Right cardiac atrium (tissue), 5 donors: ENCODE measurements around the gene IFT122. TPM values are rescaled to one million over a fixed set of nuclear protein-coding genes. Genes with fewer than 3 reads are reported as not detected.

ENCODE experiments used
- ATAC-seq, 2 donors: fragments of 200-7000 bp; cut with Tn5 transposase; one replicate each; pipeline versions ENCODE4 v1.8.0 to v1.9.1; 2020; ENCODE audit warnings: moderate library complexity in 2 of 2, mild to moderate bottlenecking in 1 of 2
- DNase-seq, 3 donors: peaks; one replicate each; pipeline ENCODE4 v3.0.0-alpha.2; 2020
- H3K27ac ChIP-seq: one replicate; pipeline ENCODE4 v1.5.1; 2013; ENCODE audit warnings: mild to moderate bottlenecking, low read length, control low read depth, moderate library complexity
- H3K27me3 ChIP-seq: one replicate; pipeline ENCODE4 v1.6.1; 2013; ENCODE audit not compliant: control insufficient read depth, insufficient read depth
- H3K4me1 ChIP-seq: one replicate; pipeline ENCODE4 v1.6.1; 2013; ENCODE audit warnings: low read length; ENCODE audit not compliant: control insufficient read depth, insufficient read depth
- H3K4me3 ChIP-seq: one replicate; pipeline ENCODE4 v1.5.1; 2013; ENCODE audit warnings: low read length, control low read depth
- H3K9me3 ChIP-seq: one replicate; pipeline ENCODE4 v1.6.1; 2013; ENCODE audit warnings: low read length; ENCODE audit not compliant: control insufficient read depth
- WGBS: extraction: QIAGEN DNeasy Blood & Tissue Kit; methylation state at CpG from one replicate; pipeline ENCODE4 v1.1.7; 2013; 5-methylcytosine and 5-hydroxymethylcytosine counted together
- intact Hi-C, 4 donors: fragments of 100-400 bp; cut with DNase I; formaldehyde crosslinking; loops; one replicate each; pipeline versions ENCODE4 v1.11.0 to v1.14.0; 2022 to 2023
- polyA plus RNA-seq: library from polyadenylated mRNA; stranded (reverse); fragments of 200-250 nt; gene quantifications from one replicate; pipeline ENCODE4 v1.2.3, GENCODE V29; 2013
- total RNA-seq, 4 donors: library from RNA; stranded (reverse); fragmentation: NEBNext Ultra II Directional; extraction: Animal tissue kit (Norgen Biotek cat#: 25700); gene quantifications; one replicate each; pipeline ENCODE4 v1.2.1, GENCODE V29; 2021
- donor health status: healthy with polysubstance abuse.
- donor health status: DM: no; HTN: yes; CAD: no.
- donor health status: DM: no; HTN: no; CAD: no.
- donor health status: DM: no; HTN: yes; CAD: no; lungs with severe emphysema.
- donor health status: DM: yes; HTN: yes; CAD: no.

IFT122 gene
- total and polyA plus RNA-seq, 5 donors = 17.7 to 46.4 (median 35.7) TPM

DNA sequence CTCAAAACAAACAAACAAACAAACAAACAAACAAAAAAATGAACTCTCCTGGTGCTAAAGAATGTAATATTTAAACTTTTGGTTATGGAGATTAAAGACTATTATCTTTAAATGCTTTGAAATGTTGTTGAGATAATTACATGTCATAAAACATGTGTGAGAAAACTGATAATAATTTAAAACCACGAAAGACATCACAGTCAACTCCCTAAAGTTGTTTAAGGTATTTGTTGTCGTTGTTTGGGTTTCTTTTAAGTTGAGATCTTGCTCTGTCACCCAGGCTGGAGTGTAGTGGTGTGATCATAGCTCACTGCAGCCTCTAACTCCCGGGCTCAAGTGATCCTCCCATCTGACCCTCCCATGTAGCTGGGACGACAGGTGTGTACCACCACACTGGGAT is 23.6 kb upstream of the IFT122 start:
- intact Hi-C loops = no loop called here

DNA sequence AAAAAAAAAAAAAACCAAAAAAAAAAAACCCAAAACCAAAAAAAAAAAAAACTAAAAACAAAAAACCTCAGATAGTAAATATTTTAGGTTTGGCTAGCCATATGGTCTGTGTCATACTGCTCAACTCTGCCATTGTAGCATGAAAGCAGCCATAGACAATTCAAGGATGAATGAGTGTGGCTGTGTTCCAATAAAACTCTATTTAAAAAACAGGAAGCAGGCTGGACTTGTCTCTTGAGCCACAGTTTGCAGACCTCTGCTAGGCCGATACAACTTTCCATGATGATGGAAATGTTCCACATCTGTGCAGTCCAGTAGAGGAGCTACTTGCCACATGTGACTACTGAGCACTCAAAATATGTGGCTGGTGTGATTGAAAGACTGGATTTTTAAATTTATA is 22.7 kb upstream of the IFT122 start:
- intact Hi-C loops = no loop called here
- H3K4me3 ChIP-seq = no peak overlapping the region
- no peak overlapping the region for H3K27ac ChIP-seq
- H3K9me3 ChIP-seq = no peaks in the 10 kb centered on the region
- 31% methylated on average over 1 of the region's 1 CpG for WGBS
- H3K4me1 ChIP-seq = peaks cover 5% of the 10 kb centered on the region
- ATAC-seq (peak; percentile 35 to 40), DNase-seq (no peak)
- H3K27me3 ChIP-seq = no peaks in the 10 kb centered on the region

More for the DNA sequence above, 23.6 kb upstream of the IFT122 start:
- Histone ChIP-seq H3K4me1 (peaks cover 5% of the 10 kb centered on the region), H3K27me3 (no peaks in the 10 kb centered on the region), H3K9me3 (no peaks in the 10 kb centered on the region), H3K27ac (no peak overlapping the region), H3K4me3 (no peak overlapping the region)
- no peak for DNase-seq
- WGBS = 93% methylated on average over 4 of the region's 4 CpGs
- no peak for ATAC-seq

DNA sequence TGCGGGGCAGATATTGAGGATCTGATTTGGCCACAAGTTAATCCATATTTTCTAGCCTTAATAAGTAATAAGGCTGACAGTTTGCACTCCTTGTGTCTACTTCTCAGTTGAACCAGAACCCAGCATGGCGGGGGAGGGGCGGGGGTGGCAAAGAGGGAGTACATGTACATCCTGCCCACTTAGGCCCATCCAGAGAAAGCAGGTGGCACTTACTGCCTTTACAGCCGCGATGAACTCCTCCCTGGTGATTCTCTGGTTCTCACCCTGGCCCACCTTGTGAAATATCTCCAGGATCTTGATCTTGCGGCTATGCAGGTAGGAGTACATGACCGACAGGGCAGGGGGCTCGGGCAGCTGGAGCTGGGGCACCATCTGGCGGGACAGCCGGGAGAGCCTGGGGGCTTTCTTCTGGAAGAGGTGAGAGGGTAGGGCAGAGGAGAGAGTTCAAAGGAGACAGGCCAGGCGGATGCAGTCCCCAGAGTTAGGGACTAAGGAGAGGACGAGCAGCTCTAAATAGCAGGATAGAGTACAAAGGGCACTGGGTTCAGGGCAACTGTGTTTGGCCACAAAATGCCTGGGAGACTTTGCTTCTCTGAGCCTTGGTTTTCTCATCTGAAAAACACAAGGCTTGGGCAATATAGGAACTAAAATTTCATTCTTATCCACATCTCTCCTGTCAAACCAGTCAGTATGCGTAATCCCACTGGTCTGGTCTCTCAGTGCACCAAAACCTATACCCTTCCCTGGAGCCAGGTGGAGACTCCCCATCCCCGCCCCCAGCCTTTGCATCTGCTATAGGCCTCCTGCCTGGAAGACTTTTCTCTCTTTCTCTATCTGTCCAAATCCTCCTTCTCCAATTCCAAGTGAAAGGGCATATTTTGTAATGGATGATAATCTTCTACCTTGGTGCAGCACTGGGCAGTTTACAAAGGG is 21.7 kb upstream of the IFT122 start:
- no peaks in the 10 kb centered on the region for H3K27me3 ChIP-seq
- no peak for DNase-seq
- no peak overlapping the region for H3K4me3 ChIP-seq
- intact Hi-C loops = no loop called here
- H3K9me3 ChIP-seq = no peaks in the 10 kb centered on the region
- no peak for ATAC-seq
- peaks cover 2% of the 10 kb centered on the region for H3K4me1 ChIP-seq
- no peak overlapping the region for H3K27ac ChIP-seq
- WGBS = 88% methylated on average over 14 of the region's 14 CpGs

DNA sequence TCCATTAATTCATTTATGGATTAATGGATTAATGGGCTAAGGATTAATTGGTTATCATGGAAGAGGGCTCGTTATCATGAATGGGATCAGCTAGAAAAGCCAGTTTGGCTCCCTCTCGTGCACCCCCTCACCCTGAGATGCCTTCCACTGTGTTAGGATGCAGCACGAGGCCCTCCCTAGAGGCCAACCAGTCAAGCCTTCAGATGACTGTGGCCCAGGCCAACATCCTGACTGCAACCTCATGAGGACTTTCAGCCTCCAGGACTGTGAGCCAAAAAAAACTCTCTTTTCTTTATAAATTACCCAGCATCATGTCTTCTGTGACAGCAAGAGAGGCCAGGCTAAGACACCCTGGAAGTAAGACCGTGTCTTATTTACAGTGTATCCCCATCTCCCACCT is 20.5 kb upstream of the IFT122 start:
- WGBS = 66% methylated on average over 4 of the region's 4 CpGs
- DNase-seq (no peak), ATAC-seq (no peak)
- H3K4me1 ChIP-seq = peaks cover 2% of the 10 kb centered on the region
- no peak overlapping the region for H3K4me3 ChIP-seq
- H3K27ac ChIP-seq = no peak overlapping the region
- no peaks in the 10 kb centered on the region for H3K9me3 ChIP-seq
- no peaks in the 10 kb centered on the region for H3K27me3 ChIP-seq
- intact Hi-C loops = no loop called here

DNA sequence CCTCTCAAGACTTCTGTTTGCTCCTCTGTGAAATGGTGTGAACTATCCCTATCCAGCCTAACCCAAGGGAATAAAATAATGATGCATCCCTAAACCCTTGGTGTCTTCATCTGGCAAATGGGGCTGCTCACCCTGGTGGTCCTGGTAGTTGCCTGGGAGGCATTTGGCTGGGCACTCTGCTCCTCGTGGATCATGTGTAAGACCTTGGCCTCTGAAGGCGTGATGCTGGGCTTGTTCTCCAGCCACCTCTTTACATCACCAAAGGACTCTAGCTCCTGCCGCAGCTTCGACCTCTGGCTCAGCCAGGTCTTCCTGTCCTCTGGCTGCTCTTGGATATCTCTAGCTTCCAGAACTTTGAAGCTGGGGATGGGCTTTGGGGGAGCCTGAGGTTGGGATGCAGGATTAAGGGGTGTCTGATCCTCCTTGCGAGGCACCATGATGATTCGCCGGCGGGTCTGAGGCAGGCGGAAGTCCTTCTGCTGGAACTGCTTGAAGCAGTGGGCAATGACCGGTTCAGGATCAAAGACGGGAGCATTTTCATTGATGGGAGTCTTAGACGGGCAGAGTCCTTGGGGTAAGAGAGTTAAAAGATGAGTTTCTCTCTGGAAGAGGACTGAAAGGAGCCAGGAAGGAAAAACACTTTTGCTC is 18.7 kb upstream of the IFT122 start:
- Histone ChIP-seq H3K27me3 (no peaks in the 10 kb centered on the region), H3K4me3 (no peak overlapping the region), H3K4me1 (peaks cover 2% of the 10 kb centered on the region), H3K9me3 (no peaks in the 10 kb centered on the region), H3K27ac (no peak overlapping the region)
- DNase-seq (no peak), ATAC-seq (no peak)
- intact Hi-C loops = no loop called here
- WGBS = 94% methylated on average over 12 of the region's 12 CpGs

DNA sequence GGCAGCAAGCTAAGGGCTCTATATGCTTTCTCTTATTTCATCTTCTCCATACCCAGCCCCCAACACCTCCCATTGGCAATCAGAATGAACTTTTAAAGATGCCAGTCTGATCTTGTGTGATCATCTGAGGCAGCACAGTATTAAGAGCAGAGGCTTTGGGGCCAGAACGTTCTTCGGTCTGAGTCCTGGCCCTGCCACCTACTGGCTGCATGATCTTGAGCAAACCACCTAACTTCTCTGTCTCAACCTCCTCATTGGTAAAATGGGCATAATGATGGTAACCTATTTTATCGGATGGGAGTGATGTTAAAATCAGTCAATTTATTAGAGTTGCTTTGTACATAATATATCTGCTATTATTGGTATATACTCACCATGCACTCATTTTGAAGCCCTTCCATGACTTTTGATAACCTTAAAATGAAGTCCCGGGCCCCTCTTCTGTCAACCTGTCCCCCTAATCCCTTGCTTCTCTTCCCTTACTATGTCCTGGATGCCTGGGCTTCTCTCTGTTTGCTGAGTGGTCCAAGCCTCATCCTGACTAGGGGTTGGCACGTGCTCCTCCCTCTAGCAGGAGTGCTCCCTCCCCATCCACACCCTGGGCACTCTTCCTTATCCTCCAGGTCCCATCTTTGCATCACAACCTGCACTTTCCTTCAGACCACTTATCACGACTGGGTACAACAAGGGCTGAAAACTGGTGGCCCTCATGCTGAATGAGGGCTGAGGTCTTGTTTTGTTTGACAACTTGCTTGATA is 17.9 kb upstream of the IFT122 start:
- H3K27me3 ChIP-seq = no peaks in the 10 kb centered on the region
- 79% methylated on average over 6 of the region's 6 CpGs for WGBS
- intact Hi-C loops = no loop called here
- no peak overlapping the region for H3K27ac ChIP-seq
- no peak for DNase-seq
- H3K4me1 ChIP-seq = peaks cover 2% of the 10 kb centered on the region
- H3K9me3 ChIP-seq = no peaks in the 10 kb centered on the region
- H3K4me3 ChIP-seq = no peak overlapping the region
- ATAC-seq = no peak

DNA sequence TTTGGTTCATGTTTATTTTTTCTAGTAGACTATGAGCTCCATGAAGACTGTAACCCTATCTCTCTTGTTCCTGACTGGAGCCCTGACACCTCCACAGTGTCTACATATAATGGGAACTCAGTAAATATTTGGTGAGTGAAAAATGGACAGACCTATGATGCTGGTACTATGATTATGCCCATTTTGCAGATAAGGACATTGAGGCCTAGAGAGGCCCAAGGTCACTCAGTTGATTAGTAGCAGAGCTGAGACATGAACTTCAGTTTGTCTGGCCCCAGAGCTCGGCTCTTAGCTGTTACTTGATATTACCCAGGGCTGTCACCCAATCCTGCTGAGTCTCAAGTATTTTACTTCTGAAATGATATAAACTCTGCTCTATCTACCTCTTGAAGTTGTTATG is 17.1 kb upstream of the IFT122 start:
- 79% methylated on average over 1 of the region's 1 CpG for WGBS

DNA sequence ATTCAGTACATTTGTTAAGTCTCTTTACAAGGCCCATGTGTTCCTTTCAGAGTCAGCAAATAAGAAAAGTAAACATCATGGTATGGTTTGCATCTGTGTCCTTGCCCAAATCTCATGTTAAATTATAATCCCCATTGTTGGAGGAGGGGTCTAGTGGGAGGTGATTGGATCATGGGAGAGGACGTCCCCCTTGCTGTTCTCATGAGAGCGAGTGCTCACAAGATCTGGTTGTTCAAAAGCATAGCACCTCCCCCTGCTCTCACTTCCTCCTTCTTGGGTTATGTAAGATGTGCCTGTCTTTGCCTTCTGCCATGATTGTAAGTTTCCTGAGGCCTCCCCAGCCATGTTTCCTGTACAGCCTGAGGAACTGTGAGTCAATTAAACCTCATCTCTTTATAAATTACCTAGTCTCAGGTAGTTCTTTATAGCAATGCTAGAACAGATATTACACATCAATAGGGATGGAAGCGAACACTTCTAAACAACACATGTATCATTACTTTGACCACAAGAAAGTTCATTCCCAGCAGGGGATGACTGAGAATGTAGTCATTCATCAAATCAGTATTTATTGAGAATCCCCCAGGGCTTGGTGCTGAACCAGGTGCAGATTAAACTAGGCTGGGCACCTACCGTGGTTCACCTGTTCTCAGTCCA is 15.7 kb upstream of the IFT122 start:
- Histone ChIP-seq H3K27ac (no peak overlapping the region), H3K4me3 (no peak overlapping the region), H3K9me3 (no peaks in the 10 kb centered on the region), H3K27me3 (no peaks in the 10 kb centered on the region), H3K4me1 (peaks cover 2% of the 10 kb centered on the region)
- ATAC-seq (no peak), DNase-seq (no peak)
- intact Hi-C loops = no loop called here
- WGBS = 77% methylated on average over 4 of the region's 4 CpGs

More for the DNA sequence above, 17.1 kb upstream of the IFT122 start:
- Histone ChIP-seq H3K27me3 (no peaks in the 10 kb centered on the region), H3K27ac (no peak overlapping the region), H3K9me3 (no peaks in the 10 kb centered on the region), H3K4me3 (no peak overlapping the region), H3K4me1 (peaks cover 2% of the 10 kb centered on the region)
- DNase-seq (no peak), ATAC-seq (no peak)
- intact Hi-C loops = no loop called here

DNA sequence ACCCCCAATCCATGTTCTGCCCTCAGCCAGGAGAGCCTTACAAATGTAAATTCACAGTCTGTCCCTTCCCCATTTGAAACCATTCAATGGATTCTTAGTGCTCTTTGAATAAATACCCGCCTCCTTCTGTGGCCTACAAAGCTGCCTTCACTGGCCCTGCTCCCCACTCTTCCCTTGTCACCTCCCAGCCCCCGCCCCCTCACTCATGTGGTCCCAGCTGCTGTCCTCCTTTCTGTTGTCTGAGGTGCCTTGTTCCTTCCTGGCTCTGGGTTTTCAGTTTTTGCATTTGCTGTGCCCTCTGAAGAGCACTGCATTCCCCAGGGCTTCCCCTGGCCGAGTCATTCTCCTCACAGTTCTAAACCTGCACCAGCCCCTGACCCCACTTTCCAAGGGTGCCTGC is 14.8 kb upstream of the IFT122 start:
- 79% methylated on average over 3 of the region's 3 CpGs for WGBS
- no peak for DNase-seq
- Histone ChIP-seq H3K27me3 (no peaks in the 10 kb centered on the region), H3K27ac (no peak overlapping the region), H3K9me3 (no peaks in the 10 kb centered on the region), H3K4me3 (no peak overlapping the region), H3K4me1 (peaks cover 2% of the 10 kb centered on the region)
- ATAC-seq = no peak
- intact Hi-C loops = no loop called here

DNA sequence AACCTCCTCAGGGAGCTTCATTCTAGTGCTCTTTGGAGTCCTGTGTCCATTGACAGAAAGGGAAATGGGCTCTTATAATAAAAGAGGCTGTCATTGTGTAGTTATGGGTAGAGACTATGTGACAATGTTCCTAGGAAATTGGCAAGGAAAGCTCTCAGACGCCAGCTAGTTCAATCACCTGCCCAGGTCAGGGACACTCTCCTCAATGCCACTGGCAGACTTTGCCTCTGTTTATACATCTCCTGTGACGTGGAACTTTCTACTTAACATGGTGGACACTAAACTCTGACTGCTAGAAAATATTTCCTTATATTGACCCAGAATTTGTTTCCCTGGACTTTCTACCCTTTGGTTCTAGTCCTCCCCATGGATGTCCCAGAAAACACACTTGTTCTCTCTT is 14.4 kb upstream of the IFT122 start:
- 82% methylated on average over 2 of the region's 2 CpGs for WGBS
- Histone ChIP-seq H3K27me3 (no peaks in the 10 kb centered on the region), H3K4me3 (no peak overlapping the region), H3K27ac (no peak overlapping the region), H3K4me1 (peaks cover 2% of the 10 kb centered on the region), H3K9me3 (no peaks in the 10 kb centered on the region)
- ATAC-seq = no peak
- DNase-seq = no peak
- intact Hi-C loops = no loop called here
